HEK293T (cell line): Measurements from ENCODE around the gene PCK1.

Experiments
- CTCF ChIA-PET: fragments of 350-600 bp; formaldehyde crosslinking; extraction: SDS; loops from one replicate; lab custom pipeline; 2021; ENCODE audit warnings: antibody characterized with exemption, inconsistent platforms; lab: Yijun Ruan, JAX
- POLR2A ChIA-PET: fragments of 350-600 bp; formaldehyde crosslinking; extraction: SDS; loops from one replicate; lab custom pipeline; 2020; ENCODE audit warnings: antibody characterized with exemption, inconsistent platforms; lab: Yijun Ruan, JAX
- DNase-seq: peaks from one replicate; pipeline ENCODE4 v3.0.0; 2012; ENCODE audit warnings: mixed read lengths; ENCODE audit errors: extremely low spot score
- ARNT ChIP-seq: fragments of 450-650 bp; IDR thresholded peaks from 2 replicates; pipeline ENCODE4 v1.6.1; 2017; ENCODE audit warnings: mild to moderate bottlenecking
- BHLHE40 ChIP-seq: fragments of 450-650 bp; IDR thresholded peaks from 2 replicates; pipeline ENCODE4 v1.6.1; 2016; ENCODE audit warnings: mild to moderate bottlenecking, moderate library complexity, borderline replicate concordance
- CTBP1 ChIP-seq: fragments of 450-650 bp; IDR thresholded peaks from 2 replicates; pipeline ENCODE4 v1.6.1; 2016; ENCODE audit warnings: borderline replicate concordance
- ELF4 ChIP-seq: fragments of 450-650 bp; IDR thresholded peaks from 2 replicates; pipeline ENCODE4 v1.6.1; 2017; ENCODE audit warnings: antibody characterized with exemption
- FOXA1 ChIP-seq: fragments of 450-650 bp; IDR thresholded peaks from 2 replicates; pipeline ENCODE4 v1.6.1; 2016; ENCODE audit warnings: mild to moderate bottlenecking
- FOXK2 ChIP-seq: fragments of 450-650 bp; IDR thresholded peaks from 2 replicates; pipeline ENCODE4 v1.6.1; 2016; ENCODE audit warnings: mild to moderate bottlenecking
- FOXM1 ChIP-seq: fragments of 450-650 bp; IDR thresholded peaks from 2 replicates; pipeline ENCODE4 v1.6.1; 2017; ENCODE audit warnings: mild to moderate bottlenecking, borderline replicate concordance
- HDGF ChIP-seq: fragments of 450-650 bp; IDR thresholded peaks from 2 replicates; pipeline ENCODE4 v1.6.1; 2017; ENCODE audit warnings: antibody characterized with exemption, borderline replicate concordance
- L3MBTL2 ChIP-seq: fragments of 450-650 bp; conservative IDR thresholded peaks from 2 replicates; pipeline ENCODE4 v1.6.1; 2016; ENCODE audit warnings: mild to moderate bottlenecking
- LEF1 ChIP-seq: fragments of 450-650 bp; IDR thresholded peaks from 2 replicates; pipeline ENCODE4 v1.6.1; 2017; ENCODE audit warnings: mild to moderate bottlenecking, borderline replicate concordance
- NFRKB ChIP-seq: fragments of 450-650 bp; IDR thresholded peaks from 2 replicates; pipeline ENCODE4 v1.6.1; 2016; ENCODE audit warnings: mild to moderate bottlenecking, moderate library complexity
- PKNOX1 ChIP-seq: fragments of 450-650 bp; IDR thresholded peaks from 2 replicates; pipeline ENCODE4 v1.6.1; 2016
- SP1 ChIP-seq: fragments of 450-650 bp; IDR thresholded peaks from 2 replicates; pipeline ENCODE4 v1.6.1; 2017
- SUZ12 ChIP-seq: fragments of 450-650 bp; IDR thresholded peaks from 2 replicates; pipeline ENCODE4 v1.6.1; 2016; ENCODE audit warnings: mild to moderate bottlenecking
- TARDBP ChIP-seq: fragments of 450-650 bp; IDR thresholded peaks from 2 replicates; pipeline ENCODE4 v1.6.1; 2016
- ZNF384 ChIP-seq: fragments of 450-650 bp; IDR thresholded peaks from 2 replicates; pipeline ENCODE4 v1.6.1; 2016

The PCK1 gene

GRCh38 chr20:57544838-57545564, 15.9 kb upstream of the PCK1 start:
- POLR2A ChIA-PET, result interaction anchor here (1.4 kb wide), 1 partner anchor 10 kb away, joined by 3 read pairs; no protein-coding TSS in a partner anchor
- TF ChIP-seq SUZ12 (no peak), ELF4 (no peak), ARNT (no peak), HDGF (no peak), CTBP1 (no peak), FOXA1 (no peak), TARDBP (no peak), L3MBTL2 (no peak), LEF1 (no peak), NFRKB (no peak), SP1 (no peak), PKNOX1 (no peak), ZNF384 (no peak), FOXK2 (no peak), FOXM1 (no peak), BHLHE40 (no peak)

GRCh38 chr20:57545927-57546662, 14.8 kb upstream of the PCK1 start:
- ChIA-PET POLR2A (no interaction called here), CTCF (no interaction called here)
- TF ChIP-seq HDGF (no peak), CTBP1 (no peak), SUZ12 (no peak), FOXM1 (no peak), FOXK2 (no peak), ELF4 (no peak), ZNF384 (no peak), LEF1 (no peak), BHLHE40 (no peak), ARNT (no peak), NFRKB (no peak), TARDBP (no peak)
- DNase-seq, result no peak

More at GRCh38 chr20:57544838-57545564, 15.9 kb upstream of the PCK1 start:
- CTCF ChIA-PET, result no interaction called here
- no peak for DNase-seq

- TF ChIP-seq SUZ12, result no peak
- no peak for TF ChIP-seq BHLHE40
- TF ChIP-seq NFRKB, result no peak
- no peak for TF ChIP-seq L3MBTL2
- TF ChIP-seq ELF4, result no peak
- no peak for TF ChIP-seq SP1
- POLR2A ChIA-PET, result no interaction called here
- CTCF ChIA-PET, result no interaction called here
- no peak for DNase-seq
Measured at GRCh38 chr20:57546956-57547649, 13.8 kb upstream of the PCK1 start.

- no peak for DNase-seq
- ChIA-PET POLR2A (no interaction called here), CTCF (interaction anchor here (0.7 kb wide), 1 partner anchor 34 kb away, joined by 3 read pairs; no protein-coding TSS in a partner anchor)
- TF ChIP-seq FOXA1 (no peak), CTBP1 (no peak), NFRKB (no peak), SUZ12 (no peak), HDGF (no peak), TARDBP (no peak), LEF1 (no peak), ELF4 (no peak), FOXM1 (no peak), PKNOX1 (no peak), FOXK2 (no peak), L3MBTL2 (no peak), SP1 (no peak), ZNF384 (no peak)
Measured at GRCh38 chr20:57548177-57549058, 12.5 kb upstream of the PCK1 start.

GRCh38 chr20:57552471-57552870, 8.4 kb upstream of the PCK1 start:
- ChIA-PET POLR2A (no interaction called here), CTCF (no interaction called here)
- TF ChIP-seq TARDBP, result no peak
- TF ChIP-seq FOXA1, result no peak
- TF ChIP-seq SUZ12, result no peak
- no peak for TF ChIP-seq ARNT
- TF ChIP-seq CTBP1, result no peak
- no peak for TF ChIP-seq FOXK2
- no peak for TF ChIP-seq PKNOX1
- no peak for TF ChIP-seq ZNF384
- no peak for TF ChIP-seq BHLHE40
- no peak for TF ChIP-seq LEF1
- TF ChIP-seq HDGF, result no peak
- no peak for TF ChIP-seq ELF4
- no peak for TF ChIP-seq FOXM1
- TF ChIP-seq SP1, result no peak
- no peak for TF ChIP-seq L3MBTL2
- TF ChIP-seq NFRKB, result no peak
- no peak for DNase-seq
